Measurements from ENCODE around the gene PXDN.

The PXDN gene

GRCh38 chr2:1600191-1601066 lies 143.9 kb downstream of the PXDN start:
- peaks cover 2% of the 10 kb centered on the region for H3K9me3 ChIP-seq (ENCODE audit: insufficient read depth, low read length, severe bottlenecking)
- no peak overlapping the region for H3K27ac ChIP-seq (ENCODE audit: low read length)
- H3K4me1 ChIP-seq (ENCODE audit: insufficient read depth, low read length), result no peaks in the 10 kb centered on the region
- no peaks in the 10 kb centered on the region for H3K36me3 ChIP-seq (ENCODE audit: insufficient read depth, low read length)
- no peaks in the 10 kb centered on the region for H4K20me1 ChIP-seq (ENCODE audit: insufficient read depth, low read length)
- no peak overlapping the region for H3K9ac ChIP-seq (ENCODE audit: low read depth, low read length)
- H3K4me3 ChIP-seq (ENCODE audit: low read depth in 1 of 2, low read length in 2 of 2), result no peak overlapping the region
- H2AFZ ChIP-seq (ENCODE audit: low read depth, low read length), result no peak overlapping the region
- H3K79me2 ChIP-seq (ENCODE audit: insufficient read depth, low read length), result no peaks in the 10 kb centered on the region
- no peaks in the 10 kb centered on the region for H3K27me3 ChIP-seq (ENCODE audit: insufficient read depth, low read length, poor library complexity)
- ATAC-seq (ENCODE audit: insufficient read depth, low read depth), result no peak
- no peak overlapping the region for H3K4me2 ChIP-seq (ENCODE audit: insufficient read depth, low read length)
- no peak for DNase-seq
- TF ChIP-seq EZH2 (IDR thresholded peaks at IDR 0.05; ENCODE audit: borderline replicate concordance, low read depth, low read length, severe bottlenecking), result no peak
- TF ChIP-seq, protein P1, sequence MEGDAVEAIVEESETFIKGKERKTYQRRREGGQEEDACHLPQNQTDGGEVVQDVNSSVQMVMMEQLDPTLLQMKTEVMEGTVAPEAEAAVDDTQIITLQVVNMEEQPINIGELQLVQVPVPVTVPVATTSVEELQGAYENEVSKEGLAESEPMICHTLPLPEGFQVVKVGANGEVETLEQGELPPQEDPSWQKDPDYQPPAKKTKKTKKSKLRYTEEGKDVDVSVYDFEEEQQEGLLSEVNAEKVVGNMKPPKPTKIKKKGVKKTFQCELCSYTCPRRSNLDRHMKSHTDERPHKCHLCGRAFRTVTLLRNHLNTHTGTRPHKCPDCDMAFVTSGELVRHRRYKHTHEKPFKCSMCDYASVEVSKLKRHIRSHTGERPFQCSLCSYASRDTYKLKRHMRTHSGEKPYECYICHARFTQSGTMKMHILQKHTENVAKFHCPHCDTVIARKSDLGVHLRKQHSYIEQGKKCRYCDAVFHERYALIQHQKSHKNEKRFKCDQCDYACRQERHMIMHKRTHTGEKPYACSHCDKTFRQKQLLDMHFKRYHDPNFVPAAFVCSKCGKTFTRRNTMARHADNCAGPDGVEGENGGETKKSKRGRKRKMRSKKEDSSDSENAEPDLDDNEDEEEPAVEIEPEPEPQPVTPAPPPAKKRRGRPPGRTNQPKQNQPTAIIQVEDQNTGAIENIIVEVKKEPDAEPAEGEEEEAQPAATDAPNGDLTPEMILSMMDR (IDR thresholded peaks at IDR 0.05; ENCODE audit: borderline replicate concordance, extremely low read depth, low read length, poor library complexity, severe bottlenecking), result no peak

DNA sequence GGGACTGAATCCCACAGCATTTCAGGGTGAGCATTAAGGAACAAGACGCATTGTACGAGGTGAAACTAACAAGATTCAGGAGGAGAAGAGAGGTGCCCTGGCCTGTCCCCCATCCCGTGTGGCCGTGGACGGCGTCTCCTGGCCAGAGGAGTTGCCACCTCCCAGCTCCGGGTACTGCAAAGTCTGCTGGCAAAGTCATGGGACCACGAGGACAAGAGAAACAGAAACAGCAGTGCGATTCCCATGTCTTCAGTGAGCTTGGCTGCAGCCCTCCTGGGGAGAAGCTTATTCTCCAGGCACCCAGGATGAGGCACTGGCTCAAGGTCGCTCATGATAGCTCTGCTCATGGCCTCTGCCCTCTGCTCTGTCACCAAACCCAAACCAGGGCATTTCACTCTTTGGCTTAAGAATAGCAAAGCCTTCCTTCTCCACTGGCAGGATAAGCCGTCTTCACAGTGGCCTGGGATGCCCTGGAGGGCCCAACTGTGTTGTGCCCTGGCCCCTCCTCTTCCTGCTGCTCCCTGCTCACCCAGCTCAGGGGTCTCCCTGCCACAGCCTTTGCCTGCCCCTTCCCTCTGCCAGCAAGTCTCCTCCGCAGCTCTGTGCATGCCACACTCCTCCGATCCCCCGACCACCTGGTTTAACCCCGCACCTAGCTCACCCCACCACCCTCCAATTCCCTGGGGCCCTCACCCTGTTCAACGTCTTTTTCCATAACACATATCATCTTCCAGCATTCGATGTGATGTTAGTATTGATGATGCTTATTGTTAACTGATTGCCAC lies 144.8 kb downstream of the PXDN start:
- Histone ChIP-seq H3K4me1 (ENCODE audit: insufficient read depth, low read length) (no peaks in the 10 kb centered on the region), H2AFZ (ENCODE audit: low read depth, low read length) (no peak overlapping the region), H3K9ac (ENCODE audit: low read depth, low read length) (no peak overlapping the region), H3K27ac (ENCODE audit: low read length) (no peak overlapping the region), H3K27me3 (ENCODE audit: insufficient read depth, low read length, poor library complexity) (no peaks in the 10 kb centered on the region), H4K20me1 (ENCODE audit: insufficient read depth, low read length) (no peaks in the 10 kb centered on the region), H3K4me2 (ENCODE audit: insufficient read depth, low read length) (no peak overlapping the region), H3K4me3 (ENCODE audit: low read depth in 1 of 2, low read length in 2 of 2) (no peak overlapping the region), H3K79me2 (ENCODE audit: insufficient read depth, low read length) (no peaks in the 10 kb centered on the region), H3K9me3 (ENCODE audit: insufficient read depth, low read length, severe bottlenecking) (peaks cover 2% of the 10 kb centered on the region), H3K36me3 (ENCODE audit: insufficient read depth, low read length) (no peaks in the 10 kb centered on the region)
- ATAC-seq (ENCODE audit: insufficient read depth, low read depth) (no peak), DNase-seq (no peak)
- TF ChIP-seq EZH2 (IDR thresholded peaks at IDR 0.05; ENCODE audit: borderline replicate concordance, low read depth, low read length, severe bottlenecking), result no peak
- TF ChIP-seq, protein P1 (IDR thresholded peaks at IDR 0.05; ENCODE audit: borderline replicate concordance, extremely low read depth, low read length, poor library complexity, severe bottlenecking), result no peak

DNA sequence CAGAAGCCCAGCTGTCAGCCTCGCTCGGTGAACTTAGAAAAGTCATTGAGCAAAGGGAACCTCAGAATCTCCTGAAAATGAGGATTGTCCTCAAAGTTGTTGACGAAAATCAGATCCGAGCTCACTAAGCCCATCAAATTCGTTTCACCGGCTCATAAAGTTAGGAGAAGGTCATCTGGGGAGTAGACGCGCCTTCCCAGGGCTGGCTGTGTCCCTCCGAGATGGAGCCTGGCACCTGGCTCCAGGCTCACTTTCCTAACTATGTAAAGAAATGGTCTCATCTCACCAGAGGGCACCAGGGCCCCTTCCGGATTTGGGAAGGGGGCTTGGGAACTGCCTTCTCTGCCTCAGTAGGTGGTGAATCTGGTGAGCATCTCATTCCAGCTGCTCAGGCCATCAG lies 145.5 kb downstream of the PXDN start:
- Histone ChIP-seq H3K4me3 (ENCODE audit: low read depth in 1 of 2, low read length in 2 of 2) (no peak overlapping the region), H4K20me1 (ENCODE audit: insufficient read depth, low read length) (no peaks in the 10 kb centered on the region), H3K9ac (ENCODE audit: low read depth, low read length) (no peak overlapping the region), H3K36me3 (ENCODE audit: insufficient read depth, low read length) (no peaks in the 10 kb centered on the region), H3K9me3 (ENCODE audit: insufficient read depth, low read length, severe bottlenecking) (peaks cover 2% of the 10 kb centered on the region), H3K79me2 (ENCODE audit: insufficient read depth, low read length) (no peaks in the 10 kb centered on the region), H3K27ac (ENCODE audit: low read length) (no peak overlapping the region), H3K4me2 (ENCODE audit: insufficient read depth, low read length) (no peak overlapping the region), H3K27me3 (ENCODE audit: insufficient read depth, low read length, poor library complexity) (no peaks in the 10 kb centered on the region), H2AFZ (ENCODE audit: low read depth, low read length) (no peak overlapping the region), H3K4me1 (ENCODE audit: insufficient read depth, low read length) (no peaks in the 10 kb centered on the region)
- ATAC-seq (ENCODE audit: insufficient read depth, low read depth), result no peak
- TF ChIP-seq, protein P1 (IDR thresholded peaks at IDR 0.05; ENCODE audit: borderline replicate concordance, extremely low read depth, low read length, poor library complexity, severe bottlenecking), result no peak
- DNase-seq, result no peak
